LoVo (cell line): ENCODE results near the gene ARL8B.
"Not testable (repeated sequence)": the region's sequence is repeated elsewhere in the genome, so short reads cannot be mapped to it uniquely, and the experiment has no call there.

Experiments used
- DNase-seq: peaks from one replicate; pipeline ENCODE4 v3.0.0-alpha.2; 2016; ENCODE audit warnings: low spot score

The ARL8B gene

GRCh38 chr3:5122030-5122740, at the start of gene ARL8B:
TSS of gene ARL8B (plus strand) at chr3:5122292. CDS start at chr3:5122466, 174 bp downstream.
- DNase-seq: peak; percentile 90

- DNase-seq: no peak
Observed at GRCh38 chr3:5073374-5074085, 48.6 kb upstream of the ARL8B start.

- peak; percentile 36 for DNase-seq
Observed at GRCh38 chr3:5078151-5078550, 43.9 kb upstream of the ARL8B start.

- no peak for DNase-seq
Observed at GRCh38 chr3:5079761-5080160, 42.3 kb upstream of the ARL8B start.

GRCh38 chr3:5080779-5081550, 41.1 kb upstream of the ARL8B start:
- DNase-seq: no peak

- not testable (repeated sequence) for DNase-seq
Observed at GRCh38 chr3:5081973-5082788, 39.9 kb upstream of the ARL8B start.

GRCh38 chr3:5082789-5083115, 39.3 kb upstream of the ARL8B start:
- DNase-seq: no peak

GRCh38 chr3:5084224-5084623, 37.9 kb upstream of the ARL8B start:
- DNase-seq: no peak

- no peak for DNase-seq
Observed at GRCh38 chr3:5086708-5087107, 35.4 kb upstream of the ARL8B start.

GRCh38 chr3:5087209-5087608, 34.9 kb upstream of the ARL8B start:
- no peak for DNase-seq

GRCh38 chr3:5090197-5090596, 31.9 kb upstream of the ARL8B start:
- no peak for DNase-seq

GRCh38 chr3:5092018-5092417, 30.1 kb upstream of the ARL8B start:
- no peak for DNase-seq

- no peak for DNase-seq
Observed at GRCh38 chr3:5093731-5094130, 28.4 kb upstream of the ARL8B start.

GRCh38 chr3:5095886-5096285, 26.2 kb upstream of the ARL8B start:
- no peak for DNase-seq

GRCh38 chr3:5096336-5097008, 25.6 kb upstream of the ARL8B start:
- DNase-seq: no peak

- no peak for DNase-seq
Observed at GRCh38 chr3:5098346-5098745, 23.7 kb upstream of the ARL8B start.

- no peak for DNase-seq
Observed at GRCh38 chr3:5102532-5102931, 19.6 kb upstream of the ARL8B start.

- no peak for DNase-seq
Observed at GRCh38 chr3:5103743-5104142, 18.3 kb upstream of the ARL8B start.

GRCh38 chr3:5105050-5105449, 17.0 kb upstream of the ARL8B start:
- no peak for DNase-seq

- not testable (repeated sequence) for DNase-seq
Observed at GRCh38 chr3:5106371-5106770, 15.7 kb upstream of the ARL8B start.

GRCh38 chr3:5106933-5107334, 15.2 kb upstream of the ARL8B start:
- DNase-seq: not testable (repeated sequence)

- DNase-seq: no peak
Observed at GRCh38 chr3:5110337-5110736, 11.8 kb upstream of the ARL8B start.
